Stimulated activated CD4-positive, alpha-beta T cell treated with anti-CD3 and anti-CD28 coated beads, Interleukin-15, amount 100 ng/mL, for 24 hours (primary cell): ENCODE measurements around the gene DNAH1.

Experiments used
- DNase-seq: peaks from one replicate; pipeline ENCODE4 v3.0.0-alpha.2; 2020

DNAH1 gene

GRCh38 chr3:52438104-52438376 is 121.9 kb downstream of the DNAH1 start:
- no peak for DNase-seq

GRCh38 chr3:52438579-52439425 is 122.7 kb downstream of the DNAH1 start:
- no peak for DNase-seq

- no peak for DNase-seq
These were observed 123.5 kb downstream of the DNAH1 start for GRCh38 chr3:52439426-52440248.

- no peak for DNase-seq
These were observed 124.1 kb downstream of the DNAH1 start for GRCh38 chr3:52440249-52440551.

- no peak for DNase-seq
These were observed 124.6 kb downstream of the DNAH1 start for GRCh38 chr3:52440671-52441070.

GRCh38 chr3:52441091-52441771 is 125.1 kb downstream of the DNAH1 start:
- no peak for DNase-seq

GRCh38 chr3:52441772-52442332 is 125.7 kb downstream of the DNAH1 start:
- DNase-seq: no peak

- no peak for DNase-seq
These were observed 126.5 kb downstream of the DNAH1 start for GRCh38 chr3:52442409-52443267.

- no peak for DNase-seq
These were observed 127.1 kb downstream of the DNAH1 start for GRCh38 chr3:52443268-52443610.

- no peak for DNase-seq
These were observed 127.9 kb downstream of the DNAH1 start for GRCh38 chr3:52443791-52444687.

- peak; percentile 90 for DNase-seq
These were observed 129.0 kb downstream of the DNAH1 start, which contains the start of gene SEMA3G for GRCh38 chr3:52444860-52445793. Gene SEMA3G (minus strand): TSS chr3:52445103. CDS start chr3:52445027, 76 bp downstream.

GRCh38 chr3:52446042-52446441 is 129.9 kb downstream of the DNAH1 start:
- no peak for DNase-seq

- peak; percentile 81 for DNase-seq
These were observed 130.8 kb downstream of the DNAH1 start for GRCh38 chr3:52446631-52447511.

- no peak for DNase-seq
These were observed 131.6 kb downstream of the DNAH1 start for GRCh38 chr3:52447512-52448355.
